ENCODE measurements around the gene TMOD2. TPM values are rescaled to one million over a fixed set of nuclear protein-coding genes. Genes with fewer than 3 reads are reported as not detected.

TMOD2 gene
- total RNA-seq, 1 experiment from 2014 or later = 5.7 TPM

- no peak overlapping the region for H3K27ac ChIP-seq (ENCODE audit: low read depth, low read length)
- no peak overlapping the region for H3K4me3 ChIP-seq (replicated peaks in 1 of 2; ENCODE audit: low read depth in 1 of 2, low read length in 2 of 2)
- no TSS peak for BruUV-seq (replicated peaks)
- DNase-seq (ENCODE audit: low read depth, low spot score) = no peak
- ChIA-PET POLR2A (no interaction called here), CTCF (interaction anchor here (1.5 to 3.1 kb wide), 2 partner anchors 38 to 89 kb away, joined by 3 to 8 read pairs; no protein-coding TSS in a partner anchor), RAD21 (ENCODE audit: low non-redundant PET in 1 of 2, low total read pairs in 2 of 2, uncharacterized antibody in 2 of 2, unreplicated experiment in 2 of 2) (no interaction called here)
- no peak for ATAC-seq
- H3K4me1 ChIP-seq (ENCODE audit: control insufficient read depth in 1 of 2, insufficient read depth in 2 of 2, low read length in 2 of 2) = peaks cover 12 to 19% of the 10 kb centered on the region in 2 experiments
- no peaks in the 10 kb centered on the region for H4K20me1 ChIP-seq (ENCODE audit: insufficient read depth)
- H3K79me2 ChIP-seq (ENCODE audit: insufficient read depth, low read length) = no peaks in the 10 kb centered on the region; the same call in 1 of the 2 replicates
- intact Hi-C loops (cut with micrococcal nuclease) = no loop called here
- H3K36me3 ChIP-seq (ENCODE audit: control insufficient read depth in 1 of 2, insufficient read depth in 2 of 2, low read length in 2 of 2) = no peaks in the 10 kb centered on the region
- no peaks in the 10 kb centered on the region for H3K9me3 ChIP-seq (ENCODE audit: control insufficient read depth in 1 of 2, insufficient read depth in 1 of 2, low read depth in 1 of 2, low read length in 2 of 2)
- H3K27me3 ChIP-seq (ENCODE audit: insufficient read depth, low read length) = no peaks in the 10 kb centered on the region
- no peaks in the 10 kb centered on the region for H3K9me2 ChIP-seq (ENCODE audit: insufficient read depth)
- H3K4me2 ChIP-seq (ENCODE audit: low read length) = no peak overlapping the region
- TF ChIP-seq RAD21 (IDR thresholded peaks at IDR 0.05; ENCODE audit: low read depth) (no peak), ZFX (IDR thresholded peaks at IDR 0.05) (no peak), CTCF (IDR thresholded peaks at IDR 0.05 in 2 of 3, conservative IDR thresholded peaks at IDR 0.05 in 1 of 3; ENCODE audit: borderline replicate concordance in 1 of 3, insufficient read depth in 1 of 3, low read depth in 2 of 3, low read length in 2 of 3) (no peak), CBX3 (IDR thresholded peaks at IDR 0.05; ENCODE audit: low read depth) (no peak), FOSL1 (IDR thresholded peaks at IDR 0.05; ENCODE audit: low read depth) (no peak), JUND (IDR thresholded peaks at IDR 0.05) (no peak), ZNF274 (IDR thresholded peaks at IDR 0.05; ENCODE audit: low read depth, low read length) (no peak), SP1 (IDR thresholded peaks at IDR 0.05; ENCODE audit: low read depth) (no peak), ELF1 (IDR thresholded peaks at IDR 0.05; ENCODE audit: borderline replicate concordance, low read depth) (no peak), EZH2 (IDR thresholded peaks at IDR 0.05) (no peak), EZH2phosphoT487 (IDR thresholded peaks at IDR 0.05; ENCODE audit: borderline replicate concordance) (no peak), POLR2AphosphoS5 (IDR thresholded peaks at IDR 0.05; ENCODE audit: low read depth, low read length) (no peak), YY1 (IDR thresholded peaks at IDR 0.05; ENCODE audit: extremely low read depth, insufficient replicate concordance, low read depth, low read length) (no peak)
- H2AFZ ChIP-seq (ENCODE audit: low read depth, low read length, poor library complexity, severe bottlenecking) = peak overlapping the region; percentile 67
- no peak overlapping the region for H3K9ac ChIP-seq (ENCODE audit: low read length)
These were observed 12.2 kb upstream of the TMOD2 start for GRCh38 chr15:51739061-51739712.
